GM18861 (cell line): Measurements from ENCODE around the gene GPR68.
"Not testable (repeated sequence)": the region's sequence is repeated elsewhere in the genome, so short reads cannot be mapped to it uniquely, and the experiment has no call there.

Experiments
- ATAC-seq: cut with Tn5 transposase; IDR thresholded peaks from one replicate; pipeline ENCODE4 v1.9.1; 2021; ENCODE audit not compliant: unreplicated experiment

The GPR68 gene

GRCh38 chr14:91230397-91231035 is 14.0 kb downstream of the GPR68 start:
- no peak for ATAC-seq

GRCh38 chr14:91229743-91230200 is 14.7 kb downstream of the GPR68 start:
- peak; percentile 71 for ATAC-seq

GRCh38 chr14:91229005-91229382 is 15.5 kb downstream of the GPR68 start:
- no peak for ATAC-seq

GRCh38 chr14:91228112-91229004 is 16.1 kb downstream of the GPR68 start:
- ATAC-seq: peak; percentile 68

GRCh38 chr14:91227183-91227628 is 17.3 kb downstream of the GPR68 start:
- ATAC-seq: no peak

- ATAC-seq: not testable (repeated sequence)
Measured at GRCh38 chr14:91226360-91226759, 18.1 kb downstream of the GPR68 start.

- no peak for ATAC-seq
Measured at GRCh38 chr14:91225025-91225424, 19.5 kb downstream of the GPR68 start.

- ATAC-seq: no peak
Measured at GRCh38 chr14:91223028-91223783, 21.3 kb downstream of the GPR68 start.

- ATAC-seq: no peak
Measured at GRCh38 chr14:91221270-91221669, 23.2 kb downstream of the GPR68 start.

GRCh38 chr14:91220581-91221000 is 23.9 kb downstream of the GPR68 start:
- ATAC-seq: no peak

GRCh38 chr14:91219517-91220389 is 24.8 kb downstream of the GPR68 start:
- no peak for ATAC-seq

- ATAC-seq: no peak
Measured at GRCh38 chr14:91218014-91218413, 26.5 kb downstream of the GPR68 start.

- no peak for ATAC-seq
Measured at GRCh38 chr14:91216731-91217226, 27.7 kb downstream of the GPR68 start.

- no peak for ATAC-seq
Measured at GRCh38 chr14:91215381-91215780, 29.1 kb downstream of the GPR68 start.

- ATAC-seq: no peak
Measured at GRCh38 chr14:91214306-91214705, 30.2 kb downstream of the GPR68 start.

- no peak for ATAC-seq
Measured at GRCh38 chr14:91211017-91211416, 33.5 kb downstream of the GPR68 start.

GRCh38 chr14:91207008-91207407 is 37.5 kb downstream of the GPR68 start:
- ATAC-seq: no peak

- ATAC-seq: no peak
Measured at GRCh38 chr14:91205459-91205858, 39.0 kb downstream of the GPR68 start.

- ATAC-seq: no peak
Measured at GRCh38 chr14:91204657-91205056, 39.8 kb downstream of the GPR68 start.
